Measurements from ENCODE around the gene ZNF543.

ZNF543 gene

DNA sequence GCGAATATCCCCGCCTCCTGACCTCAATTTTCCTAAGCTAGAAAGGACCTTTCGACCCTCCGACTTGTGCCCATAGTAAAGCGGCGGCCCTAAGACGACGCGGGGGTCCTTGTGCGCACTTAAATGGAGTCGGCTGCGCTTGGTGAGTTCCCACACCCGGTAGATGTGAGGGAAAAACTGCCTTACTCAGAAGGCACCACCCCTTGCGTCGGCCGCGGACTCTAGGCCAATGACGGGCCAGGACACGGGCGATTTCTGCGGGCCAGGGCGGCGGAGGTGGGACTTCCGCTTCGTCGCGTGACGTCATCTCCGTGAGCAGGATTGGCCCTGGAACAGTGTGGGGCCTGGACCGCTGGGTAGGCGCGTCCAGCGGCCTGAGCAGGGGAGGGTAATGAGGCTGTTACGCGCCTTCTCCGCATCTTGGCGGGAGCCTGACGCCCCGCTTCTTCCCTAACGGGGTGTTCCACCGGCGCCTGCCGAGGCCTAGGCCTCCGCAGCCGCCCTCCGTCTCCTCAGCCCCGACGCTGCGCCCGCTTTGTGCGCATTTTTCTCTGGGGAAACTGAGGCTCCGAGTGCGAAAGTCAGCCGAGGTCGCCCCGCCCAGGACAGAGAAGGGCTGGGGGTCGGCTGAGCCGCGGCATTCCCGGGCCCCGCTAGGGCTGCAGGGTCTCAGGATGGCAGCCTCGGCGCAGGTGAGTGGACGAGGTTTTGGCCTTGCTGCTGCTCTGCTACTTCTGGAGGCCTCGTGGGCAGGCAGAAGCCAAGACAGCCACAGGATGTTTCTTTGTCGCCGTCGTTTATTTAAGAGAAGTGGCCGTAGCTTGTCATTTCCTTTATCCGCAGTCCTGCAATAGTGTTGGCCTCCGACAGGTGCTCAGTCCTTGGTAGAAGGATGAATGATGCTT lies at the start of gene ZNF543:
TSS of gene ZNF543 (plus strand) at position 293 of the 905 bp plus-strand sequence. CDS start at position 675, 382 bp downstream.
- ATAC-seq (ENCODE audit: insufficient read depth, low read depth) (peak; percentile 98), DNase-seq (peak; percentile 96)
- Histone ChIP-seq H3K27ac (ENCODE audit: low read length) (peak within 1 kb of the TSS; percentile 87), H3K9ac (ENCODE audit: low read depth, low read length) (peak within 1 kb of the TSS; percentile 87), H3K36me3 (ENCODE audit: insufficient read depth, low read length) (peaks cover 30% of the 10 kb centered on the region), H3K4me2 (ENCODE audit: insufficient read depth, low read length) (peak within 1 kb of the TSS; percentile 94), H3K9me3 (ENCODE audit: insufficient read depth, low read length, severe bottlenecking) (no peaks in the 10 kb centered on the region), H3K4me3 (ENCODE audit: low read depth in 1 of 2, low read length in 2 of 2) (peak within 1 kb of the TSS; percentile 70 to 92), H3K27me3 (ENCODE audit: insufficient read depth, low read length, poor library complexity) (no peaks in the 10 kb centered on the region), H3K79me2 (ENCODE audit: insufficient read depth, low read length) (peaks cover 42% of the 10 kb centered on the region), H3K4me1 (ENCODE audit: insufficient read depth, low read length) (peaks cover 27% of the 10 kb centered on the region), H2AFZ (ENCODE audit: low read depth, low read length) (peak within 1 kb of the TSS; percentile 86), H4K20me1 (ENCODE audit: insufficient read depth, low read length) (peaks cover 19% of the 10 kb centered on the region)
- TF ChIP-seq EZH2 (IDR thresholded peaks at IDR 0.05; ENCODE audit: borderline replicate concordance, low read depth, low read length, severe bottlenecking): no peak
- TF ChIP-seq, protein P1, sequence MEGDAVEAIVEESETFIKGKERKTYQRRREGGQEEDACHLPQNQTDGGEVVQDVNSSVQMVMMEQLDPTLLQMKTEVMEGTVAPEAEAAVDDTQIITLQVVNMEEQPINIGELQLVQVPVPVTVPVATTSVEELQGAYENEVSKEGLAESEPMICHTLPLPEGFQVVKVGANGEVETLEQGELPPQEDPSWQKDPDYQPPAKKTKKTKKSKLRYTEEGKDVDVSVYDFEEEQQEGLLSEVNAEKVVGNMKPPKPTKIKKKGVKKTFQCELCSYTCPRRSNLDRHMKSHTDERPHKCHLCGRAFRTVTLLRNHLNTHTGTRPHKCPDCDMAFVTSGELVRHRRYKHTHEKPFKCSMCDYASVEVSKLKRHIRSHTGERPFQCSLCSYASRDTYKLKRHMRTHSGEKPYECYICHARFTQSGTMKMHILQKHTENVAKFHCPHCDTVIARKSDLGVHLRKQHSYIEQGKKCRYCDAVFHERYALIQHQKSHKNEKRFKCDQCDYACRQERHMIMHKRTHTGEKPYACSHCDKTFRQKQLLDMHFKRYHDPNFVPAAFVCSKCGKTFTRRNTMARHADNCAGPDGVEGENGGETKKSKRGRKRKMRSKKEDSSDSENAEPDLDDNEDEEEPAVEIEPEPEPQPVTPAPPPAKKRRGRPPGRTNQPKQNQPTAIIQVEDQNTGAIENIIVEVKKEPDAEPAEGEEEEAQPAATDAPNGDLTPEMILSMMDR (IDR thresholded peaks at IDR 0.05; ENCODE audit: borderline replicate concordance, extremely low read depth, low read length, poor library complexity, severe bottlenecking): peak; percentile 13

GRCh38 chr19:57271280-57271679 lies 49.0 kb upstream of the ZNF543 start:
- ATAC-seq (ENCODE audit: insufficient read depth, low read depth): no peak
- H3K27me3 ChIP-seq (ENCODE audit: insufficient read depth, low read length, poor library complexity): no peaks in the 10 kb centered on the region
- H3K36me3 ChIP-seq (ENCODE audit: insufficient read depth, low read length): peaks cover 23% of the 10 kb centered on the region; the same call in 1 of the 2 replicates
- H3K4me1 ChIP-seq (ENCODE audit: insufficient read depth, low read length): no peaks in the 10 kb centered on the region
- DNase-seq: no peak
- no peaks in the 10 kb centered on the region for H4K20me1 ChIP-seq (ENCODE audit: insufficient read depth, low read length)
- no peak overlapping the region for H3K4me2 ChIP-seq (ENCODE audit: insufficient read depth, low read length)
- TF ChIP-seq, protein P1 (IDR thresholded peaks at IDR 0.05; ENCODE audit: borderline replicate concordance, extremely low read depth, low read length, poor library complexity, severe bottlenecking): no peak
- TF ChIP-seq EZH2 (IDR thresholded peaks at IDR 0.05; ENCODE audit: borderline replicate concordance, low read depth, low read length, severe bottlenecking): no peak
- no peak overlapping the region for H3K9ac ChIP-seq (ENCODE audit: low read depth, low read length)
- no peak overlapping the region for H3K4me3 ChIP-seq (ENCODE audit: low read depth in 1 of 2, low read length in 2 of 2)
- H3K9me3 ChIP-seq (ENCODE audit: insufficient read depth, low read length, severe bottlenecking): no peaks in the 10 kb centered on the region
- no peak overlapping the region for H2AFZ ChIP-seq (ENCODE audit: low read depth, low read length)
- H3K27ac ChIP-seq (ENCODE audit: low read length): no peak overlapping the region
- no peaks in the 10 kb centered on the region for H3K79me2 ChIP-seq (ENCODE audit: insufficient read depth, low read length)

DNA sequence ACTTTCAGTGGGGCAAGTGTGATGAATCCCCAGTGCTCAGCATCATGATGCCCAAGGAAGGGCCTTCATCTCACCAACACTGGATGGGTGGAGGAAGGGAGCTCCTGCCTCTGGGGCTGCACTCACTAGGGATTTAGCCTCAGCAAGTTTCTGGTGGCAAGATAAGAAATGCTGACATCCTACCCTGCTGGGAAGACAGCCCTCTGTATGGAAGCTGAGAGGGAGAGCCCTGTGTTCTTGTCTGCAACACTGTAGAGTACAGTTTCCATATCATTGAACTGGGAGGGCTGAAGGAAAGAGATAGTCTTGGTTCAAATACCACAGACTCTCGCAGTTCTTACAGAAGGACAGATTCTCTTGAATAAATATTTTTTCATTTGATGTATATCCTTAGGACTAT lies 47.3 kb upstream of the ZNF543 start:
- TF ChIP-seq EZH2 (IDR thresholded peaks at IDR 0.05; ENCODE audit: borderline replicate concordance, low read depth, low read length, severe bottlenecking): no peak
- TF ChIP-seq, protein P1 (IDR thresholded peaks at IDR 0.05; ENCODE audit: borderline replicate concordance, extremely low read depth, low read length, poor library complexity, severe bottlenecking): no peak
- no peaks in the 10 kb centered on the region for H4K20me1 ChIP-seq (ENCODE audit: insufficient read depth, low read length)
- no peak overlapping the region for H3K27ac ChIP-seq (ENCODE audit: low read length)
- ATAC-seq (ENCODE audit: insufficient read depth, low read depth) (no peak), DNase-seq (no peak)
- no peak overlapping the region for H3K4me3 ChIP-seq (ENCODE audit: low read depth in 1 of 2, low read length in 2 of 2)
- H3K4me2 ChIP-seq (ENCODE audit: insufficient read depth, low read length): no peak overlapping the region
- peaks cover 4% of the 10 kb centered on the region for H3K79me2 ChIP-seq (ENCODE audit: insufficient read depth, low read length)
- H3K4me1 ChIP-seq (ENCODE audit: insufficient read depth, low read length): peaks cover under 1% of the 10 kb centered on the region
- no peak overlapping the region for H2AFZ ChIP-seq (ENCODE audit: low read depth, low read length)
- H3K9ac ChIP-seq (ENCODE audit: low read depth, low read length): no peak overlapping the region
- H3K9me3 ChIP-seq (ENCODE audit: insufficient read depth, low read length, severe bottlenecking): no peaks in the 10 kb centered on the region
- H3K36me3 ChIP-seq (ENCODE audit: insufficient read depth, low read length): peaks cover 25% of the 10 kb centered on the region; the same call in 1 of the 2 replicates
- no peaks in the 10 kb centered on the region for H3K27me3 ChIP-seq (ENCODE audit: insufficient read depth, low read length, poor library complexity)

Data from DND-41 (cell line).